Caco-2 (cell line): Measurements from ENCODE around the gene NEAT1. TPM values are rescaled to one million over a fixed set of nuclear protein-coding genes. Genes with fewer than 3 reads are reported as not detected.

Source experiments
- BruUV-seq: library from RNA; stranded (reverse); fragments of 400-500 nt; replicated peaks from 2 replicates; lab custom pipeline; 2021; lab: Mats Ljungman, UMichigan
- CTCF ChIA-PET: fragments of 300-600 bp; sonication (Branson Sonifier 250); formaldehyde crosslinking; loops from one replicate; lab custom pipeline; 2022; ENCODE audit warnings: antibody characterized with exemption; lab: Charles Lee
- POLR2A ChIA-PET: fragments of 300-600 bp; sonication (Branson Sonifier 250); formaldehyde crosslinking; loops from one replicate; lab custom pipeline; 2022; ENCODE audit warnings: antibody characterized with exemption; lab: Charles Lee
- DNase-seq, 2 experiments: peaks; one replicate each; pipeline versions ENCODE4 v3.0.0 to v3.0.0-alpha.2; 2020 to 2022
- H3K27me3 ChIP-seq: replicated peaks from 2 replicates; pipeline ENCODE4 v1.6.0; 2011; ENCODE audit warnings: low read length; ENCODE audit not compliant: control insufficient read depth, insufficient read depth
- H3K36me3 ChIP-seq: 2 replicates; pipeline ENCODE4 v1.5.1; 2011; ENCODE audit warnings: low read length; ENCODE audit not compliant: control insufficient read depth, insufficient read depth
- H3K4me1 ChIP-seq: fragments of 250-450 bp; sonication (Bioruptor Pico); 2 replicates; pipeline ENCODE4 v1.5.1; 2020; ENCODE audit warnings: mild to moderate bottlenecking
- H3K4me3 ChIP-seq: 2 replicates; pipeline ENCODE4 v1.5.1; 2011; ENCODE audit warnings: low read depth, mild to moderate bottlenecking, control low read depth, low read length
- H3K9me3 ChIP-seq: fragments of 250-450 bp; sonication (Bioruptor Pico); 2 replicates; pipeline ENCODE4 v1.5.1; 2020; ENCODE audit warnings: mild to moderate bottlenecking, moderate library complexity
- H3K27ac Mint-ChIP-seq: one replicate; pipeline ENCODE4 v1.8.0; 2022; ENCODE audit warnings: mixed read lengths; ENCODE audit not compliant: unreplicated experiment
- H3K27me3 Mint-ChIP-seq: one replicate; pipeline ENCODE4 v1.8.0; 2022; ENCODE audit warnings: mixed read lengths; ENCODE audit not compliant: insufficient read depth, unreplicated experiment
- H3K36me3 Mint-ChIP-seq: one replicate; pipeline ENCODE4 v1.8.0; 2022; ENCODE audit warnings: mild to moderate bottlenecking, mixed read lengths; ENCODE audit not compliant: insufficient read depth, unreplicated experiment
- H3K4me1 Mint-ChIP-seq: one replicate; pipeline ENCODE4 v1.8.0; 2022; ENCODE audit warnings: low read depth, mixed read lengths; ENCODE audit not compliant: unreplicated experiment
- H3K4me3 Mint-ChIP-seq: one replicate; pipeline ENCODE4 v1.8.0; 2022; ENCODE audit warnings: mild to moderate bottlenecking, moderate library complexity, mixed read lengths; ENCODE audit not compliant: unreplicated experiment
- H3K9me3 Mint-ChIP-seq: one replicate; pipeline ENCODE4 v1.8.0; 2022; ENCODE audit warnings: mixed read lengths; ENCODE audit not compliant: unreplicated experiment
- intact Hi-C: fragments of 100-400 bp; cut with micrococcal nuclease; formaldehyde crosslinking; loops from one replicate; pipeline ENCODE4 v1.10.0; 2022; ENCODE audit not compliant: unreplicated experiment
- total RNA-seq: library from RNA; stranded (reverse); gene quantifications from 2 replicates; pipeline ENCODE4 v1.2.3, GENCODE V29; 2022
- TF ChIP-seq, protein P1 (sequence below), 2 experiments: fragments of 200-600 bp in 1 of 2; IDR thresholded peaks; 1 replicate in 1 of 2; 2 replicates in 1 of 2; pipeline versions ENCODE4 v1.5.1 to v1.8.0; 2011 to 2022; ENCODE audit warnings: antibody characterized with exemption in 1 of 2, control low read depth in 1 of 2, inconsistent platforms in 1 of 2, low read depth in 1 of 2, low read length in 1 of 2, mild to moderate bottlenecking in 1 of 2, moderate library complexity in 1 of 2; ENCODE audit not compliant: insufficient read depth in 1 of 2, severe bottlenecking in 1 of 2, unreplicated experiment in 1 of 2

NEAT1 gene
- total RNA-seq, 1 experiment from 2014 or later = 254 TPM

DNA sequence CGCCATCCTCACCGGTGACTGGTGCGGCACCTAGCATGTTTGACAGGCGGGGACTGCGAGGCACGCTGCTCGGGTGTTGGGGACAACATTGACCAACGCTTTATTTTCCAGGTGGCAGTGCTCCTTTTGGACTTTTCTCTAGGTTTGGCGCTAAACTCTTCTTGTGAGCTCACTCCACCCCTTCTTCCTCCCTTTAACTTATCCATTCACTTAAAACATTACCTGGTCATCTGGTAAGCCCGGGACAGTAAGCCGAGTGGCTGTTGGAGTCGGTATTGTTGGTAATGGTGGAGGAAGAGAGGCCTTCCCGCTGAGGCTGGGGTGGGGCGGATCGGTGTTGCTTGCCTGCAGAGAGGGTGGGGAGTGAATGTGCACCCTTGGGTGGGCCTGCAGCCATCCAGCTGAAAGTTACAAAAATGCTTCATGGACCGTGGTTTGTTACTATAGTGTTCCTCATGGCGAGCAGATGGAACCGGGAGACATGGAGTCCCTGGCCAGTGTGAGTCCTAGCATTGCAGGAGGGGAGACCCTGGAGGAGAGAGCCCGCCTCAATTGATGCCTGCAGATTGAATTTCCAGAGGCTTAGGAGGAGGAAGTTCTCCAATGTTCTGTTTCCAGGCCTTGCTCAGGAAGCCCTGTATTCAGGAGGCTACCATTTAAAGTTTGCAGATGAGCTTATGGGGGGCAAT, 1.1 kb downstream of the NEAT1 start:
- POLR2A ChIA-PET = interaction anchor here (0.7 to 7.8 kb wide), 17 partner anchors 19 to 696 kb away, joined by 3 to 113 read pairs (median 4); partner anchors contain the start of genes DPF2, FRMD8, MALAT1 and PCNX3
- peaks cover 8% of the 10 kb centered on the region for H3K36me3 ChIP-seq
- no peaks in the 10 kb centered on the region for H3K27me3 ChIP-seq
- H3K27ac Mint-ChIP-seq = peak overlapping the region; percentile 95
- H3K4me1 ChIP-seq = peaks cover 46% of the 10 kb centered on the region
- TF ChIP-seq, protein P1, sequence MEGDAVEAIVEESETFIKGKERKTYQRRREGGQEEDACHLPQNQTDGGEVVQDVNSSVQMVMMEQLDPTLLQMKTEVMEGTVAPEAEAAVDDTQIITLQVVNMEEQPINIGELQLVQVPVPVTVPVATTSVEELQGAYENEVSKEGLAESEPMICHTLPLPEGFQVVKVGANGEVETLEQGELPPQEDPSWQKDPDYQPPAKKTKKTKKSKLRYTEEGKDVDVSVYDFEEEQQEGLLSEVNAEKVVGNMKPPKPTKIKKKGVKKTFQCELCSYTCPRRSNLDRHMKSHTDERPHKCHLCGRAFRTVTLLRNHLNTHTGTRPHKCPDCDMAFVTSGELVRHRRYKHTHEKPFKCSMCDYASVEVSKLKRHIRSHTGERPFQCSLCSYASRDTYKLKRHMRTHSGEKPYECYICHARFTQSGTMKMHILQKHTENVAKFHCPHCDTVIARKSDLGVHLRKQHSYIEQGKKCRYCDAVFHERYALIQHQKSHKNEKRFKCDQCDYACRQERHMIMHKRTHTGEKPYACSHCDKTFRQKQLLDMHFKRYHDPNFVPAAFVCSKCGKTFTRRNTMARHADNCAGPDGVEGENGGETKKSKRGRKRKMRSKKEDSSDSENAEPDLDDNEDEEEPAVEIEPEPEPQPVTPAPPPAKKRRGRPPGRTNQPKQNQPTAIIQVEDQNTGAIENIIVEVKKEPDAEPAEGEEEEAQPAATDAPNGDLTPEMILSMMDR (IDR thresholded peaks at IDR 0.05; ENCODE audit: insufficient read depth in 1 of 2, low read depth in 1 of 2, low read length in 1 of 2, severe bottlenecking in 1 of 2, unreplicated experiment in 1 of 2) = no peak
- H3K36me3 Mint-ChIP-seq = peaks cover 82% of the 10 kb centered on the region
- H3K4me1 Mint-ChIP-seq = peaks cover 63% of the 10 kb centered on the region
- DNase-seq = no peak
- peak overlapping the region; percentile 92 for H3K4me3 Mint-ChIP-seq
- CTCF ChIA-PET = no interaction called here
- H3K9me3 ChIP-seq = no peaks in the 10 kb centered on the region
- peak overlapping the region; percentile 73 for H3K4me3 ChIP-seq
- H3K9me3 Mint-ChIP-seq = no peaks in the 10 kb centered on the region
- H3K27me3 Mint-ChIP-seq = peaks cover 5% of the 10 kb centered on the region
- BruUV-seq = no TSS peak
- intact Hi-C loops = no loop called here

DNA sequence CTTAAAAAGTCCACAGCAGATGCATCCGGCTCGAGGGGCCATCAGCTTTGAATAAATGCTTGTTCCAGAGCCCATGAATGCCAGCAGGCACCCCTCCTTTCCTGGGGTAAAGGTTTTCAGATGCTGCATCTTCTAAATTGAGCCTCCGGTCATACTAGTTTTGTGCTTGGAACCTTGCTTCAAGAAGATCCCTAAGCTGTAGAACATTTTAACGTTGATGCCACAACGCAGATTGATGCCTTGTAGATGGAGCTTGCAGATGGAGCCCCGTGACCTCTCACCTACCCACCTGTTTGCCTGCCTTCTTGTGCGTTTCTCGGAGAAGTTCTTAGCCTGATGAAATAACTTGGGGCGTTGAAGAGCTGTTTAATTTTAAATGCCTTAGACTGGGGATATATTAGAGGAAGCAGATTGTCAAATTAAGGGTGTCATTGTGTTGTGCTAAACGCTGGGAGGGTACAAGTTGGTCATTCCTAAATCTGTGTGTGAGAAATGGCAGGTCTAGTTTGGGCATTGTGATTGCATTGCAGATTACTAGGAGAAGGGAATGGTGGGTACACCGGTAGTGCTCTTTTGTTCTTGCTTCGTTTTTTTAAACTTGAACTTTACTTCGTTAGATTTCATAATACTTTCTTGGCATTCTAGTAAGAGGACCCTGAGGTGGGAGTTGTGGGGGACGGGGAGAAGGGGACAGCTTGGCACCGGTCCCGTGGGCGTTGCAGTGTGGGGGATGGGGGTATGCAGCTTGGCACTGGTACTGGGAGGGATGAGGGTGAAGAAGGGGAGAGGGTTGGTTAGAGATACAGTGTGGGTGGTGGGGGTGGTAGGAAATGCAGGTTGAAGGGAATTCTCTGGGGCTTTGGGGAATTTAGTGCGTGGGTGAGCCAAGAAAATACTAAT, 1.9 kb downstream of the NEAT1 start:
- H3K27me3 ChIP-seq = no peaks in the 10 kb centered on the region
- DNase-seq = no peak
- CTCF ChIA-PET = no interaction called here
- H3K27ac Mint-ChIP-seq = peak overlapping the region; percentile 95
- no peaks in the 10 kb centered on the region for H3K9me3 Mint-ChIP-seq
- peaks cover 63% of the 10 kb centered on the region for H3K4me1 Mint-ChIP-seq
- POLR2A ChIA-PET = interaction anchor here (0.5 to 7.8 kb wide), 11 partner anchors 31 to 149 kb away, joined by 3 to 113 read pairs (median 3); partner anchors contain the start of gene MALAT1
- peaks cover 8% of the 10 kb centered on the region for H3K36me3 ChIP-seq
- H3K4me3 Mint-ChIP-seq = peak overlapping the region; percentile 92
- BruUV-seq = no TSS peak
- H3K27me3 Mint-ChIP-seq = peaks cover 5% of the 10 kb centered on the region
- peaks cover 82% of the 10 kb centered on the region for H3K36me3 Mint-ChIP-seq
- TF ChIP-seq, protein P1 (IDR thresholded peaks at IDR 0.05; ENCODE audit: insufficient read depth in 1 of 2, low read depth in 1 of 2, low read length in 1 of 2, severe bottlenecking in 1 of 2, unreplicated experiment in 1 of 2) = no peak
- H3K4me3 ChIP-seq = peak overlapping the region; percentile 73
- intact Hi-C loops = no loop called here
- no peaks in the 10 kb centered on the region for H3K9me3 ChIP-seq
- peaks cover 41% of the 10 kb centered on the region for H3K4me1 ChIP-seq
